Nucleus accumbens (tissue), 56 donors: ENCODE measurements around the gene JAZF1.

Experiments used
- DNase-seq, 56 donors: peaks; one replicate each; lab custom pipeline; 2025; lab: John Stamatoyannopoulos, UW

JAZF1 gene

DNA sequence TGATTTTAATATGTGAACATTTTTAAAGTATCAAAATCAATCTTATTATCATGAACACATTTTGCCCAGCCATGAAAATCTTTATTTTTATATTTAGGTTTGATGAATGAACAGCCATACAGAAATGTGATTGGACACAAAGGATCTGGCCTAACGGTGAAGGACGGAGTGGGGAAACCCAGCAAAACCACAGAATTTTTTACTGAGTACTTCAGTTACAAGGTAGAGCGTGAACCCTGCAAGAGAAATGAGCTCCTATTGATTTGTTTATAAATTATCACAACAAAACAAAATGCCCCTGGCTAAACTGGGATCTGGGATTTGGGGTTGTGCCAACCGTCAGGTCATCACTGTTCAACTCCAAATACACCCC is 118.8 kb downstream of the JAZF1 start:
- DNase-seq, result no peak

DNA sequence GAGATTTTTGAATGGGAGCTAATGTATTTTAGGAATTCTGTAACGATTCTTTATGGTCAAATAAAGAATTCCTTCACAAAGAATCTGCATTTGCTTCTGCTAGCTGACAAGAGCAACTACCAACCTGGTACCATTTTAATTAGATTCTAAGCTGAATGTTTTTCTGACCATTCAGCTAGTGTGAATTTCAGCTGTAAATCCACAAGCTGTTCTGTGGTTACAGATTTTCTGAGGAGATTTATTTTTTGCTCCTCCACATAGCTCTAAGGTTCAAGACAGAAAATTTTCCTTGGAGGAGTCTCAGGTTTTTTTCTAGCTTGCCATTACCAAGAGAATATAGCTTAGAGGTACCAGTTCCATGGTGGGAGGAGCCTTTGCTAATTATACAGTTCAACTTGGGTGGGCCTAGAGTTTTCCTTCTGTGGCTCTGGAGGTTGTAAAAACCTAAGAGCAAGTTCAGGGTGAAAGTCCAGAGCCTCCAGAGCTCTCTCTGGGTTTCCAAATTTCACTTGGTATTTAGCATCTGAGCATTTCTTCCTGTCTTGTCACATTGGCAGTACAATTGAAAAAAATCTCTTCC is 120.1 kb downstream of the JAZF1 start:
- no peak for DNase-seq

GRCh38 chr7:28055161-28055544 is 125.4 kb downstream of the JAZF1 start:
- no peak for DNase-seq

- DNase-seq, result no peak
Measured at GRCh38 chr7:28054531-28055160, 125.9 kb downstream of the JAZF1 start.

- no peak for DNase-seq
Measured at GRCh38 chr7:28052933-28053332, 127.7 kb downstream of the JAZF1 start.

DNA sequence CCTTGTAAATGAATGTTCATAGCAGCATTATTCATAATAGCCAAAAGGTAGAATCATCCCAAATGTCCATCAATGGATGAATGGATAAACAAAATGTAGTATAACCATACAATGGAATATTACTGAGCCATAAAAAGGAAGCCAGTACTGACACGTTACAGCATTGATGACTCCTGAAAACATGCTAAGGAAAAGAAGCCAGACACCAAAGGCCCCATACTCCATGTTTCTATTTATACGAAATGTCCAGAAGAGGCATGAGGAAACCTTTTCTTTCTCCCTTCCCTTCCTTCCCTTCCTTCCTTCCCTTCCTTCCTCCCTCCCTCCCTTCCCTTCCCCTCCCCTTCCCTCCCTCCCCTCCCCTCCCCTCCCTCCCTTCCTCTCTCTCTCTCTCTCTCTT is 131.9 kb downstream of the JAZF1 start:
- no peak for DNase-seq

GRCh38 chr7:28046035-28046434 is 134.6 kb downstream of the JAZF1 start:
- no peak for DNase-seq

DNA sequence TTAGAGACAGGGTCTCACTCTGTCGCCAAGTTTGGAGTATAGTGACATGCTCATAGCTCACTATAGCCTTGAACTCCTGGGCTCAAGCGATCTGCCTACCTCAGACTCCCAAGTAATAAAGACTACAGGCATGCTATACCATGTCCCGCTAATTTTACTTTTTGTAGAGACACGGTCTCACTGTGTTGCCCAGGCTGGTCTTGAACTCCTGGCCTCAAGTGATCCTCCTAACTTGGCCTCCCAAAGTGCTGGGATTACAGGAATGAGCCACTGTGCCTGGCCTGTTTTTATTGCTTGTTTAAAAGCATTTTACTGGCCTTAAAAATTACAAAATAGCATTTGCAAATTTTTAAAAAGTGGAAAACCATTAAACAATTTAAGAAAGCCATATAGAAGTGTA is 135.0 kb downstream of the JAZF1 start:
- DNase-seq, result no peak

DNA sequence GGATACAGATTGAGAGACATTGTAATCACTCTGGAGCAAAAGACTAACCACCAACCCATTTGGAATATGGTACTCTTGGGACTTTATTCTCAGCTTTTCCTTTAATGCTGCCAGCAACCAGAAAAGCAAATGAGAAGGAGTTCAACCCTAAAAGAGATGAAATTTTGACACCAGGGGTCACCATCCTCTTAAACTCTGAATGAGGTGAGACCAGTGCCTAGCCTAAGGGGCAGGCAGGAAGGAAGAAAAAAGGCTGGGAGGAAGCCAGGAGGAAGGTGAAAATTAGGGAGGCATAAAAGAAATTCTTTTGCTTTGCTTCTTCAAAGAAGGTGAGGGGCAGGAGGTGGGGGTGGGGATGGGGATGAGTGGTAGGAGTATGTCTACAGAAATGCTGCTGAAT is 135.8 kb downstream of the JAZF1 start:
- DNase-seq, result no peak

- no peak for DNase-seq
Measured at GRCh38 chr7:28042721-28043120, 137.9 kb downstream of the JAZF1 start.

DNA sequence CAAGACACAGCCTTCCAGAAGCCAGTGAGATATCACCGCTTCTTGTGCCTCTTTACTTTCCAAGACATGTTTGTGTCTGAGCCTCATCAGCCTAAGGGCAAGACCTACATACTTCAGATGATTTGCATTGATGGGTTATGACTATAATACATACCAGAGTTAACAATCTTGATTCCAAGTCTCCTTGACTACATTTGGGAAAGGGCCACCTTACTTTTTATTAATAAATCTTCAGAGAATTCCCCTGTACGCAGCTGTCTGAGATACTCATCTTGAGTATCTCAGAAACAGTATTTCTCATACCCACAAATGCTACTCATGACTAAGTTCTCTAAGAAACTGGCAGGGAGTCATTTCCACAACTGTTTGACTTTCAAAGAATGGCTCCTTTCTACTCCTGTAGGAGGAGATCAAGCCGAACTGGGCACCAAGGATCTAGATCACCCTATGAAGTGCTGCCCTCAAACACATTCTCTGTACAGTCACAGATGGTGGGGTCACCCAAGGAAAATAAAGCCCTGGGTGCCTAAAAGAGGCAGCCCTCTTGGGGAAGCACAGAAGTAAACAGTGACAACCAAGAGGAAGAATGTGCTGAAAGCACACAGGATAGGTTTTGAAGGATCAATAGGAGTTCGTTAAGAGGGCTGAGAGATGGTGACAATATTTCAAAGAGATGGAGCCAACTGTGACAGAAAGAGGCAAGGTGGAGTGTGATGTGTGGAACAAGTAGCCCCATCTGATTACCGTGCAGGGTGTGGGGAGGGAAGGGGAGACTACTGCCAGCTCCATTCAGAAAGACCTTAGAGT is 138.9 kb downstream of the JAZF1 start:
- no peak for DNase-seq

- DNase-seq, result no peak
Measured at GRCh38 chr7:28038175-28038797, 142.3 kb downstream of the JAZF1 start.

DNA sequence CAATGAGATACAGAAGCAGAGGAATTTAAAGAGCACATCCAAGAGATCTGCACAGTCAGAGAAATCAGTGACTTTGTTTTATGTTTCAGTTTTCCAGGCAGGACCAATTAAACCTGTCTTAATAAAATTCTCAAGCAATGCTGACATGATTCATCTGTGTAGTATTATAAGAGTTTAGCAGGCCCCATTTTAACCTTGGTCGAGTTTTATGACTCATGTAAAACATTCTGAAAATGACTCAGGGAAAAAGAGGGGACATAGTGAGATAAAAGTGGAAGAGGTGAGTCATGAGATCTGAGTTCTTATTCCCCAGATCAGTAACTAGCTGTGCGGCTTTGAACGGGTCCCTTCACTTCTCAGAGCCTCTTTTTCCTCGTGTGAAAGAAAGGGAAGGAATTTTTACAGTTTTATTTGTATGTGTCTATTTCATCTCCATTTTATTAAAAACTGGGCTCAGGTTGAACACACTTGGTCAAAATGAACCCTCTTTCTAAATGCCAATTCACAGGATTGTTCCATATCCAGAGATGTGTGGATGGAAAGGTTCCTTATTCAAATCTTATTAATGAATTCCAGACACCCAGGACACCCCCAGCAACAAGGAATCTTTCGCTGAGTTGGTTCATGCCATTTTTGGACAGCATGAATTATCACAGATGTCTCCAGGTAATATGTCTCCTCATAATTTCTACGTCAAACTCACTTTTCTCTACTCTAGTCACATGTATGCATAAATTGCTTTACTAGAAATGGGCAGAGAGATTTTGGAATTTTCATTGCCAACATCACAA is 143.2 kb downstream of the JAZF1 start:
- DNase-seq, result peak in 2 of 56 donors; percentile 12 to 14

DNA sequence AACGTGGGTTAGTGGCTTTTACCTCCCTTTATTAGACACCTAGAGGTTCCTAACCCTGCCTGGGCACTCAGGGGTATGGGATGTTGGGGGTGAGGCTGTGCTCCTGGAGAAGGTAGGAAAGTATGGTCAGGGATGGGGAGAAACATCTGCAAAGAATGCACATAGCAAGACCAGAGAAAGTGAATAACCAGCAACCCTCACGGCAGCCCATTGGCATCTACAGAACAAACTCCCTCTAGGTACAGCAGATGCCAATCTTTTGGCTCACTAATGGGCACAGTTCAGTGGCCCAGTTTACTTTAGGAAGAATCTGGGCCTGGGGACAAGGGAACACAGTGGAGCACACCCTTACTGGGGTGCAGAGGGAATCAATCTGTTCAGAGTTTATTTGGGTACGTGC is 143.9 kb downstream of the JAZF1 start:
- DNase-seq, result no peak

GRCh38 chr7:28033386-28033785 is 147.2 kb downstream of the JAZF1 start:
- DNase-seq, result no peak

DNA sequence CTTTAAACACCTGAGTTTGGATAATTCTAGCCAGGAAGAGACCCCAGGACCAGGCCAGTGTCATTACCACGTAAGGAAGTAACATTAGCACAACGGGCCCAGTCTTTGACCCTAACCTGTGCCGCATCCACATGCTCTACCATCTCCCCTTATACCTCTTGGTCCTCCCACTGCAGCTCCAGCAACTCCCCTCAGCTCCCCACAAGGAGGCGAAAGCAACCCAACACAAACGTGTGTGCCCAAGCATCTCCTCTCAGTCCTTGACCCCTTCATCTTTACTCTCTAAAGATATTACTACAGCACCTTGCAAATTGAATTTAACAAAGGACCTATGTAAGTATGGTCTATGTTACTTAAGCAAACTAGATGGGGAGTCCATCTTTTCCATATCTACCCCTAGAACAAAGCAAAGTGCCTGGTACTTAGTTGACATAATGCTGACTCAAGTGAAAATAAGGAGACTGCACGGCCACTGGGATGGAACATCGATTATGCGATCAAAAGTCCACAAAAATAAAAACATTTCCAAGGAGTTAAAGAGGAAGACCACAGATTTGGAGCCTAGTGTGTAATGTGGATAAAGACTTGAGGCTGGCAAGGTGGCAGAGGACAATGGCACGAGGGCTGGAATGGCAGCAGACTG is 147.7 kb downstream of the JAZF1 start:
- DNase-seq, result no peak

DNA sequence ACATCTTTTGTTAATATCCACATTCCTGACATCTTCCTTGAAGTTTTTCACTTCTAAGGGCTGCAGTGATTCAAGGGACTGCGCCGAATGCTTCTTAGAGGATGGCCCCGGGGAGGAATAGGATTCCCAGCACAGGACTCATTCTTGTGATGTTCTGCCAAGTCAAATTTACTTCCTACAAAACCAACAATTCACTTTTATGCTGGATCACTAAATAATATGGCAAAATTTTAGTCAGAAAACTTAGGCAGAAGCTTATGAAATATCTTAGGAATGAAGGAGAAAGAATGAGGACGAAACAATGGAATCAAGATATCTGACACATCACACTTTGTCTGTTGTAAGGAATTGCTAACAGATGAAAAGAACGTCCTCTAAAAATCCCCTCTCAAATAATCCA is 151.5 kb downstream of the JAZF1 start:
- no peak for DNase-seq

- DNase-seq, result no peak
Measured at GRCh38 chr7:28028471-28028870, 152.1 kb downstream of the JAZF1 start.

- no peak for DNase-seq
Measured at GRCh38 chr7:28026237-28026636, 154.4 kb downstream of the JAZF1 start.

DNA sequence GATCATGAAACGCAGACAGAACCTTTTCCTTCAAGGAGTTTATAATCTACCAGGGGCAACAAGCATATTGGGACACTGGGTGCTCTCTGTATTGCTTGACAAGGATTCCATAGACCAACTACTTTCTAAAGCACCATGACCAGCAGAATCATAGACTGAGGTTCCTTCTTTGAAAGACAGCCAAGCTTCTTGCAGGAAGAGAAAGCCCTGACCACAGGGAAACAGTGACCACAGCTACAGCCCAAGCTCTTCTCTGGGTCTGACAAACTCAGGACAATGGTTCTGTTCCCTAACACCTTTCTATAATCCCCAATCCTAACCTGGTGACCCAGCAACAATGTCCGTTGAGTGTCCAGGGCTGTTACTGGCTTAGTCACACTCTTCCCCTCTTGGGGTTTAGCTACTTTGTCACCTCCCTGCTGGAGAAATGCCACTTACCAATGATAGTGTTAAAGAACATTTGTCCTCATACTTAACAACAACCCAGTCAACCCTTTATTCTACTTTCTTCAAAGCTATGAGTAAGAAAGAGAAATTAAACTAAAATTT is 155.7 kb downstream of the JAZF1 start:
- DNase-seq, result no peak
